Activated naive CD8-positive, alpha-beta T cell treated with anti-CD3 and anti-CD28 coated beads, Interleukin-2, amount 10 ng/mL, durations not matched to agents 7 days and 5 days (primary cell): Measurements from ENCODE around the gene PITX2. TPM values are rescaled to one million over a fixed set of nuclear protein-coding genes. Genes with fewer than 3 reads are reported as not detected.

ENCODE experiments used
- ATAC-seq: fragments of 150-1000 bp; cut with Tn5 transposase; one replicate; pipeline ENCODE4 v1.10.0; 2021; ENCODE audit warnings: low read depth, moderate library complexity
- POLR2A ChIA-PET: fragments of 350-600 bp; sonication (Branson Sonifier 250); formaldehyde crosslinking; loops from one replicate; lab custom pipeline; 2021; ENCODE audit warnings: antibody characterized with exemption; lab: Charles Lee
- DNase-seq: peaks from one replicate; pipeline ENCODE4 v3.0.0; 2021
- H3K27ac Mint-ChIP-seq: one replicate; pipeline ENCODE4 v1.8.0; 2022; ENCODE audit warnings: mild to moderate bottlenecking, mixed read lengths
- H3K27me3 Mint-ChIP-seq: one replicate; pipeline ENCODE4 v1.8.0; 2022; ENCODE audit warnings: mild to moderate bottlenecking, moderate library complexity, mixed read lengths
- H3K36me3 Mint-ChIP-seq: one replicate; pipeline ENCODE4 v1.8.0; 2021; ENCODE audit warnings: mild to moderate bottlenecking, mixed read lengths
- H3K4me1 Mint-ChIP-seq: one replicate; pipeline ENCODE4 v1.8.0; 2021; ENCODE audit warnings: mixed read lengths
- H3K4me3 Mint-ChIP-seq: one replicate; pipeline ENCODE4 v1.8.0; 2022; ENCODE audit warnings: mild to moderate bottlenecking, moderate library complexity, mixed read lengths
- H3K9me3 Mint-ChIP-seq: one replicate; pipeline ENCODE4 v1.8.0; 2021; ENCODE audit warnings: mixed read lengths
- total RNA-seq, 2 experiments: library from RNA; stranded (reverse); gene quantifications; one replicate each; pipeline ENCODE4 v1.2.3, GENCODE V29; 2021

Gene PITX2
- total RNA-seq, 2 experiments from 2014 or later = not detected

- Mint-ChIP-seq H3K36me3 (peaks cover 7% of the 10 kb centered on the region), H3K9me3 (peaks cover 7% of the 10 kb centered on the region), H3K4me3 (no peak overlapping the region), H3K27me3 (peaks cover 96% of the 10 kb centered on the region), H3K27ac (no peak overlapping the region), H3K4me1 (peaks cover 14% of the 10 kb centered on the region)
- POLR2A ChIA-PET = no interaction called here
- DNase-seq (no peak), ATAC-seq (no peak)
These were observed 1.5 kb upstream of the PITX2 start for GRCh38 chr4:110624398-110624780.

GRCh38 chr4:110623718-110624397 lies 981 bp upstream of the PITX2 start:
- peaks cover 7% of the 10 kb centered on the region for H3K9me3 Mint-ChIP-seq
- DNase-seq = no peak
- H3K4me1 Mint-ChIP-seq = peaks cover 14% of the 10 kb centered on the region
- H3K27me3 Mint-ChIP-seq = peaks cover 98% of the 10 kb centered on the region
- peak overlapping the region; percentile 56 for H3K4me3 Mint-ChIP-seq
- peaks cover 7% of the 10 kb centered on the region for H3K36me3 Mint-ChIP-seq
- ATAC-seq = no peak
- POLR2A ChIA-PET = no interaction called here
- peak overlapping the region; percentile 70 for H3K27ac Mint-ChIP-seq

DNA sequence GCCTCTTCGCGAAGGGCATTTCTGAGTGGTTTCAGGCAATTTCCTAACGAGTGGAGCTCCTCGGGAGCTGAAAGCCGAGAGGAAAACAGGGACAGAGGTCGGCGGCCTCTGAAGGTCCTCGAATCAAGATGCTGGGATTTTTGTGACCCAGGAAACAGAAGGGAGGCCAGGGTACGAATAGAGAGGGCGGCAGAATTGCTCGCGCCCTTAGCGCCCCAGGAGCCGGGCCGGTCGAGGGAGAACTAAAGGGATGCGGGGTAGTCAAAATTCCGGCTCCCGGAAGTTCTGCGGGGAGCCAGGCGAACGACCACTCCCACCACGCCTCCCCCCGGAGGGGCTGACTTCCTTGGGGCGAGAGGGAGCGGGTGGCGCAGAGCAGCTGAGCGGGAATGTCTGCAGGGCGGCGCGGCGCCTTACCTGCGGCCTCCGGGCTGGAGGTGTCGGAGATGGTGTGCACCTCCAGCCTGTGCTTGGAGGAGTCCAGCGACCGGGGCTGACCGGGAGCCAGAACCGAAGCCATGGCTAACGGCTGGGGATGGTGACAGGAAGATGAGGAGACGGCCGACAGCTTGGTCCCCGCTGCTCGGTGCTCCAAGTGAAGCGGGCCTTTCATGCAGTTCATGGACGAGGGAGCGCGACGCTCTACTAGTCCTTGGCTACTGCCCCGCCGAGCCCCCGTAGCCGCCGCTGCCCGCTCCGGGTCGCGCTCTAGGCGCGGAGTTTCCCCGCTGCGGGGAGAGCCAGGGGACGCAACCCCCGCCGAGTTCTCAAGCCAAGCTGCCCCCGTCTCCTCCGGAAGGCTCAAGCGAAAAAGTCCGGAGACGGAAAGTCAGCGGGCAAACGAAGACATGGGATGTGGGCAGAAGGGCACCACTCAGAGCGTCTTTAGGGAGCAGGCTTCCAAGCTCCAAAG lies 782 bp downstream of the PITX2 start:
- Mint-ChIP-seq H3K4me1 (peaks cover 9% of the 10 kb centered on the region), H3K27ac (peak overlapping the region; percentile 51), H3K36me3 (peaks cover 6% of the 10 kb centered on the region), H3K9me3 (peaks cover 3% of the 10 kb centered on the region), H3K27me3 (peaks cover 99% of the 10 kb centered on the region), H3K4me3 (peak overlapping the region; percentile 68)
- POLR2A ChIA-PET = no interaction called here
- ATAC-seq (no peak), DNase-seq (peak; percentile 42)

GRCh38 chr4:110621328-110621812 lies 1.5 kb downstream of the PITX2 start:
- H3K27ac Mint-ChIP-seq = no peak overlapping the region
- POLR2A ChIA-PET = no interaction called here
- H3K27me3 Mint-ChIP-seq = peaks cover 99% of the 10 kb centered on the region
- H3K36me3 Mint-ChIP-seq = peaks cover 6% of the 10 kb centered on the region
- peaks cover 9% of the 10 kb centered on the region for H3K4me1 Mint-ChIP-seq
- no peak for DNase-seq
- peak overlapping the region; percentile 37 for H3K4me3 Mint-ChIP-seq
- H3K9me3 Mint-ChIP-seq = peaks cover 3% of the 10 kb centered on the region
- no peak for ATAC-seq

DNA sequence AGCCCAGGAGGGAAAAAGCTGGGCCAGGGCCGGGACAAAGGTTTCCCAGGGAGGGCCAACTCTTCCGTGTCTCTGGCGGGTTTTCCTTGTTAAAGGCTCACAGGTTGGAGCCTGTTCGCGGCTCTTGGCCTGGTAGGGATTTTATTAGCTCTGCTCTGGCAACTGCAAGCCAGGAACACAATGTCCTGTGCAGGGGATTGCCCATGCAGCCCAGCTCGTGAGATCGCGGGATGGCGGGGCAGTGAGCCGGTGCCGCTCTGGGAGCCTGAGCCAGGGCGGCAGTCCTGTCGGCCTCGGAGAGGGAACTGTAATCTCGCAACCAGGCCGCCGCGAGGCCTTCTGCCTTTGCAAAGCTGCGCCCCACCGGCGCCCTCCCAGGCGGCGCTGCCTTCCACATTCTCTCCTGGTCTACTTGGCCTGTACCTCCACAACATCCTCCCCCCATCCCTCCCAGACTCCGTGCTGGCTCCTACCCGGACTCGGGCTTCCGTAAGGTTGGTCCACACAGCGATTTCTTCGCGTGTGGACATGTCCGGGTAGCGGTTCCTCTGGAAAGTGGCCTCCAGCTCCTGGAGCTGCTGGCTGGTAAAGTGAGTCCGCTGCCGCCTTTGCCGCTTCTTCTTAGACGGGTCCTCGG lies 2.1 kb downstream of the PITX2 start:
- no peak overlapping the region for H3K27ac Mint-ChIP-seq
- H3K9me3 Mint-ChIP-seq = peaks cover 3% of the 10 kb centered on the region
- peaks cover 9% of the 10 kb centered on the region for H3K4me1 Mint-ChIP-seq
- H3K36me3 Mint-ChIP-seq = peaks cover 6% of the 10 kb centered on the region
- DNase-seq = peak; percentile 47
- peaks cover 99% of the 10 kb centered on the region for H3K27me3 Mint-ChIP-seq
- no peak overlapping the region for H3K4me3 Mint-ChIP-seq
- POLR2A ChIA-PET = no interaction called here
- ATAC-seq = no peak

GRCh38 chr4:110620322-110620690 lies 2.6 kb downstream of the PITX2 start:
- ATAC-seq = no peak
- Mint-ChIP-seq H3K4me1 (peaks cover 9% of the 10 kb centered on the region), H3K27ac (no peak overlapping the region), H3K27me3 (peaks cover 99% of the 10 kb centered on the region), H3K36me3 (peaks cover 6% of the 10 kb centered on the region), H3K4me3 (no peak overlapping the region), H3K9me3 (peaks cover 3% of the 10 kb centered on the region)
- no peak for DNase-seq
- POLR2A ChIA-PET = no interaction called here

DNA sequence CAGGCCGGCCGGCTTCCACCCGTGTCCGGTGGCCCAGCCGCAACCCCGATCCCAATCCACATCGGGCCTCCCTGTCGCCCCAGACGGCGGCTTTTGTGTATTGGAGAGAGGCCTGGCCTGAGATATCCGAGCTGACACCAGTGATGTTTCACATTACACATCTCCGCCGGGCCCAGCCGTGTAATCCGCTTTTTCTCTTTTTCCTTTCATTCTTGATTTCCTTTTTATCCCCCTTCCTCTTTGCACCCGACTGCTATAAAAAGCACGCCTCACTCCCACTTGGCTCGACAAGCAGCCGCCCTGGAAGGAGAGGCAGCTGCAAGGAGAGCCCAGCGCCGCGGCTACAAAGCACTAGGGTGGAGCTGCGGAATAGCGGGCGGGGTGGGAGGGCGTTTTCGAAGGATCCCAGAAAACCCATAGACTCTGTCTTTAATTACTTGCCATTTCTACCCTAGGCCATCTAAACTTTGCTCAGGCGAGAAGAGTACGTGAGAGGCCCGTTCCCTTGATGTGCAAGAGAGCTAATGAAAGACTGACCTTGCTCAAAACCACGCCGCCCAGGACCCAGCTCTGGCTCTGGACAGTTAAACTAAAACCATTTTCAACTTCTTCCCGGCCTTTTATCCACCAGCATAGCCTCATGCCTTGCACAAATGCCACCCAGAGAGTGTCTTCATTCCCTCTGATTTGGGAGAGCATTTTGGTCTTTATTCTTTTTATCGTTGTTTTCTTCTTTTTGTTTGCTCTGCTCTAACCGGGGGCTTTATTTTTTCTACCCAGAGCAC lies 3.2 kb downstream of the PITX2 start:
- H3K27me3 Mint-ChIP-seq = peaks cover 99% of the 10 kb centered on the region
- POLR2A ChIA-PET = no interaction called here
- DNase-seq (peak; percentile 28), ATAC-seq (no peak)
- H3K9me3 Mint-ChIP-seq = peaks cover 3% of the 10 kb centered on the region
- peak overlapping the region; percentile 82 for H3K27ac Mint-ChIP-seq
- peaks cover 6% of the 10 kb centered on the region for H3K36me3 Mint-ChIP-seq
- H3K4me3 Mint-ChIP-seq = peak overlapping the region; percentile 62
- peaks cover 9% of the 10 kb centered on the region for H3K4me1 Mint-ChIP-seq

- H3K36me3 Mint-ChIP-seq = peaks cover 7% of the 10 kb centered on the region
- peaks cover 3% of the 10 kb centered on the region for H3K9me3 Mint-ChIP-seq
- no peak for ATAC-seq
- H3K4me3 Mint-ChIP-seq = peak overlapping the region; percentile 16
- POLR2A ChIA-PET = no interaction called here
- H3K27me3 Mint-ChIP-seq = peaks cover 99% of the 10 kb centered on the region
- no peak for DNase-seq
- peak overlapping the region; percentile 82 for H3K27ac Mint-ChIP-seq
- H3K4me1 Mint-ChIP-seq = peaks cover 9% of the 10 kb centered on the region
These were observed 4.1 kb downstream of the PITX2 start for GRCh38 chr4:110618581-110619462.

DNA sequence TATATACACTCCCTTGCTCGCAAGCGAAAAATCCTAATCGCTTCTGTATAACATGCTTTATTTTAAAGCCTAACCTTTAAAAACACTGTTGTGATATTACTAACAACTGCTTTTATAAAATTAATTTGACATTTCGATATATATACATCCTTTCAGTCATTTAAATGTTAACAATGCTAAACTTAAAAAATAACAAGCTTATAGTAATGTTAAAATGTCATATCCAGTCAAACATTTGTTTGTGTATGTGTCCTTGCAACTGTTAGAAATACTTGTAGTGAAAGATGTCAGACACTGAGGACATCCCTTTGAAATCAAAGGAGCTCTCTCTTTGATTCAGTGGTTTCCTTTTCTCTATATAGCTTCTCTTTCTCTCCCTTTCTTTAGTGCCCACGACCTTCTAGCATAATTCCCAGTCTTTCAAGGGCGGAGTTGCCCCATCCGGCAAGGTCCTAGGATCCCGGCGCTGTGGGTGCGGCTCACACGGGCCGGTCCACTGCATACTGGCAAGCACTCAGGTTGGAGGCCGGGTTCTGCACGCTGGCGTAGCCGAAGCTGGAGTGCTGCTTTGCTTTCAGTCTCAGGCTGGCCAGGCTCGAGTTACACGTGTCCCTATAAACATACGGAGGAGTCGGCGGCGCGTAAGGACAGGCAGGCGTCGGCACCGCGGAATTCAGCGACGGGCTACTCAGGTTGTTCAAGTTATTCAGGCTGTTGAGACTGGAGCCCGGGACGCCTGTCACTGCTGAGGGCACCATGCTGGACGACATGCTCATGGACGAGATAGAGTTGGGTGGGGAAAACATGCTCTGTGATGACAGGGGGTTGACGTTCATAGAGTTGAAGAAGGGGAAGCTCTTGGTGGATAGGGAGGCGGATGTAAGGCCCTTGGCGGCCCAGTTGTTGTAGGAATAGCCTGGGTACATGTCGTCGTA lies 5.0 kb downstream of the PITX2 start:
- Mint-ChIP-seq H3K9me3 (peaks cover 3% of the 10 kb centered on the region), H3K4me1 (peaks cover 5% of the 10 kb centered on the region), H3K36me3 (peaks cover 6% of the 10 kb centered on the region), H3K27ac (peak overlapping the region; percentile 72), H3K27me3 (peaks cover 98% of the 10 kb centered on the region), H3K4me3 (no peak overlapping the region)
- ATAC-seq (no peak), DNase-seq (peak; percentile 36)
- POLR2A ChIA-PET = no interaction called here

DNA sequence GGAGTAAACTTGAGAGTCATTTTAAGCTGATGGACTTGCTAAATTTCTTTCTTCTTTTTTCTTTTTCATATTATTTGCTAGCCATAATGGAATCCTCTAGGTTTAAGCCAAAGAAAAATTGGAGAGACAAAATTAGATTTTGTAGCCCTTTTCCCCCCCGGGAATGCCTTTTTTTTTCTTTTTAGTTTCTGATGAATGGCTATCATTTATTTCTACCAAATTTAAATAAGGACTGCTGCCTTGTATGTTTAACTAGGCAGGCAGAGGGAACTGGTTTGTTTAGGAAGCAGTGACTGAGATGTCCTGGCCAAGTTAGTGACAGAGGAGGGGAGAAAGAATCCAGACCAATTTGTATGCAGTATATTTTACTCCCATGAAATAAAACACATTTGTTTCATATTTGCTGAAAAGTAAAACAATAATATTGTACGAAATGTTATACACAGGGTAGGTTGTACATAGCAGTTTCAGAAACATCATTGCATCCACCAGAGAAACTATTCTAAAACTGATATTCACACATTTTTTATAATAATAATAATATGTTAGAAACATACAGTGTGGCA lies 5.7 kb downstream of the PITX2 start:
- H3K36me3 Mint-ChIP-seq = peaks cover 6% of the 10 kb centered on the region
- H3K27me3 Mint-ChIP-seq = peaks cover 98% of the 10 kb centered on the region
- peaks cover 3% of the 10 kb centered on the region for H3K9me3 Mint-ChIP-seq
- H3K27ac Mint-ChIP-seq = no peak overlapping the region
- ATAC-seq (no peak), DNase-seq (no peak)
- H3K4me3 Mint-ChIP-seq = no peak overlapping the region
- POLR2A ChIA-PET = no interaction called here
- peaks cover 5% of the 10 kb centered on the region for H3K4me1 Mint-ChIP-seq
